Uterus (tissue), 2 donors: ENCODE data around the gene CAVIN2.

Source experiments
- POLR2A ChIP-seq, 2 donors: fragments of 450-650 bp; IDR thresholded peaks; one replicate each; pipeline ENCODE4 v1.6.1; 2016; ENCODE audit warnings: antibody characterized with exemption in 2 of 2, mild to moderate bottlenecking in 1 of 2, moderate library complexity in 1 of 2
- TF ChIP-seq, protein P1 (sequence below), 4 experiments: fragments of 200-600 bp in 2 of 4; fragments of 450-650 bp in 2 of 4; sonication (generic) in 2 of 4; IDR thresholded peaks; one replicate each; pipeline ENCODE4 v1.5.1; 2016 to 2019; ENCODE audit warnings: antibody characterized with exemption in 4 of 4, mild to moderate bottlenecking in 2 of 4, moderate library complexity in 1 of 4

DNA sequence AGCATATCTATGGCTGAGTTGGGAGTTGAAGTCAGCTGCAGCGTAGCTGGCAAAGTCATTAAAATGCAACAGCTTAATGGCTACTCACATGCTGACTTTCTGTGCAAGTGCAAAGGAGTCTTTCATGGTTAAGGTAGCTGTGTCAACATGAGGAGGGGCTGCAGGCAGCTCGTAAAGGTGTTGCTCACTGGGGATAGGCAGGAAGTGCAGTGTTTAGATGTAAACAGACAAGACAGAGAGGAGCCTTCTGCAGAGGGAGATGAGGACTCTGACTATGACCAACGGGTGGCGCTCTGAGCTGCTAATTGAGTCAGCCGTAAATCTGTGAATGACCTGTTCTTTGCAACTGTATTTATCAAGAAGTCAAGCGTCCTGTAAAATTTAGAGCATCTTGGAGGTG, 22.3 kb upstream of the CAVIN2 start:
- TF ChIP-seq, protein P1, sequence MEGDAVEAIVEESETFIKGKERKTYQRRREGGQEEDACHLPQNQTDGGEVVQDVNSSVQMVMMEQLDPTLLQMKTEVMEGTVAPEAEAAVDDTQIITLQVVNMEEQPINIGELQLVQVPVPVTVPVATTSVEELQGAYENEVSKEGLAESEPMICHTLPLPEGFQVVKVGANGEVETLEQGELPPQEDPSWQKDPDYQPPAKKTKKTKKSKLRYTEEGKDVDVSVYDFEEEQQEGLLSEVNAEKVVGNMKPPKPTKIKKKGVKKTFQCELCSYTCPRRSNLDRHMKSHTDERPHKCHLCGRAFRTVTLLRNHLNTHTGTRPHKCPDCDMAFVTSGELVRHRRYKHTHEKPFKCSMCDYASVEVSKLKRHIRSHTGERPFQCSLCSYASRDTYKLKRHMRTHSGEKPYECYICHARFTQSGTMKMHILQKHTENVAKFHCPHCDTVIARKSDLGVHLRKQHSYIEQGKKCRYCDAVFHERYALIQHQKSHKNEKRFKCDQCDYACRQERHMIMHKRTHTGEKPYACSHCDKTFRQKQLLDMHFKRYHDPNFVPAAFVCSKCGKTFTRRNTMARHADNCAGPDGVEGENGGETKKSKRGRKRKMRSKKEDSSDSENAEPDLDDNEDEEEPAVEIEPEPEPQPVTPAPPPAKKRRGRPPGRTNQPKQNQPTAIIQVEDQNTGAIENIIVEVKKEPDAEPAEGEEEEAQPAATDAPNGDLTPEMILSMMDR (IDR thresholded peaks at IDR 0.05), result no peak
- no peak for TF ChIP-seq POLR2A (IDR thresholded peaks at IDR 0.05)
